HCT116 (cell line): ENCODE measurements around the gene PLD5.

Experiments used
- CBX3 ChIP-seq: IDR thresholded peaks from 2 replicates; pipeline ENCODE4 v1.6.1; 2012; ENCODE audit warnings: low read depth
- EZH2 ChIP-seq: fragments of 200-600 bp; sonication (generic); IDR thresholded peaks from 2 replicates; pipeline ENCODE4 v1.6.1; 2017; ENCODE audit warnings: antibody characterized with exemption, mixed run types
- FOSL1 ChIP-seq: IDR thresholded peaks from 2 replicates; pipeline ENCODE4 v1.6.1; 2012; ENCODE audit warnings: low read depth
- POLR2A ChIP-seq: IDR thresholded peaks from 2 replicates; pipeline ENCODE4 v1.7.0; 2011; ENCODE audit warnings: borderline replicate concordance; ENCODE audit not compliant: insufficient read depth, insufficient read length; ENCODE audit errors: extremely low read depth
- RAD21 ChIP-seq: IDR thresholded peaks from 2 replicates; pipeline ENCODE4 v1.6.1; 2012; ENCODE audit warnings: low read depth, mild to moderate bottlenecking
- SIN3A ChIP-seq: IDR thresholded peaks from 2 replicates; pipeline ENCODE4 v1.6.1; 2012; ENCODE audit warnings: low read depth
- SP1 ChIP-seq: IDR thresholded peaks from 2 replicates; pipeline ENCODE4 v1.6.1; 2012; ENCODE audit warnings: low read depth
- ZNF274 ChIP-seq: fragments of 200-500 bp; sonication (Bioruptor generic); IDR thresholded peaks from 2 replicates; pipeline ENCODE4 v1.6.1; 2014; ENCODE audit warnings: mild to moderate bottlenecking, low read depth, low read length, inconsistent platforms
- TF ChIP-seq, protein P1 (sequence below), 3 experiments: fragments of 200-600 bp in 1 of 3; sonication (generic) in 1 of 3; IDR thresholded peaks in 2 of 3; conservative IDR thresholded peaks in 1 of 3; 2 replicates each; pipeline ENCODE4 v1.5.1; 2012 to 2017; ENCODE audit warnings: low read depth in 2 of 3, low read length in 2 of 3, antibody characterized with exemption in 1 of 3, borderline replicate concordance in 1 of 3, control low read depth in 1 of 3, mild to moderate bottlenecking in 1 of 3, mixed read lengths in 1 of 3, mixed run types in 1 of 3, moderate library complexity in 1 of 3; ENCODE audit not compliant: insufficient read depth in 1 of 3
- TF ChIP-seq, protein P2 (sequence below): IDR thresholded peaks from 2 replicates; pipeline ENCODE4 v1.6.1; 2012
- TF ChIP-seq, protein P3 (sequence below): IDR thresholded peaks from 2 replicates; pipeline ENCODE4 v1.6.1; 2011; ENCODE audit warnings: mild to moderate bottlenecking, low read length, moderate library complexity; ENCODE audit not compliant: insufficient replicate concordance; ENCODE audit errors: extremely low read depth

DNA sequence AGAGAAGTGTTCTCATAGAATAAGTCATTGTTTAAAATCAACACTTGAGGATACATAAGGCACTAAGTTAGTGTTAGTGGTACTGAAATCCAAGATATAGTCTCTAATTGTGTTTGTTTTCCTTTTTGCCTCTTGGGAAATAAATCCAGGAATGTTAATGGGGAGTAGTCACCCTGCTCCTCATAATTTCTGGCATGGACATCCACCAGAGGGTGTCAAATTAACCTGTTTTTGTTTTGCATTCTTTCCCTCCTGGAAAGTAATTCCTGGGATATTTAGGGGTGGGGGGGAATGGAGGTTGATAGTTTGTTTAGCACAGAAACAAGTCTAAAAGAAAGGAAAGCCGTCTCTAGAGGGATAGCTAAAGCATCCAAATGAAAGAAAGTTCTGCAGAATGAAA, 437.8 kb downstream of the PLD5 start:
- TF ChIP-seq RAD21 (no peak), SP1 (no peak), SIN3A (no peak), POLR2A (no peak), ZNF274 (no peak), EZH2 (no peak), CBX3 (no peak), FOSL1 (no peak)
- TF ChIP-seq, protein P1, sequence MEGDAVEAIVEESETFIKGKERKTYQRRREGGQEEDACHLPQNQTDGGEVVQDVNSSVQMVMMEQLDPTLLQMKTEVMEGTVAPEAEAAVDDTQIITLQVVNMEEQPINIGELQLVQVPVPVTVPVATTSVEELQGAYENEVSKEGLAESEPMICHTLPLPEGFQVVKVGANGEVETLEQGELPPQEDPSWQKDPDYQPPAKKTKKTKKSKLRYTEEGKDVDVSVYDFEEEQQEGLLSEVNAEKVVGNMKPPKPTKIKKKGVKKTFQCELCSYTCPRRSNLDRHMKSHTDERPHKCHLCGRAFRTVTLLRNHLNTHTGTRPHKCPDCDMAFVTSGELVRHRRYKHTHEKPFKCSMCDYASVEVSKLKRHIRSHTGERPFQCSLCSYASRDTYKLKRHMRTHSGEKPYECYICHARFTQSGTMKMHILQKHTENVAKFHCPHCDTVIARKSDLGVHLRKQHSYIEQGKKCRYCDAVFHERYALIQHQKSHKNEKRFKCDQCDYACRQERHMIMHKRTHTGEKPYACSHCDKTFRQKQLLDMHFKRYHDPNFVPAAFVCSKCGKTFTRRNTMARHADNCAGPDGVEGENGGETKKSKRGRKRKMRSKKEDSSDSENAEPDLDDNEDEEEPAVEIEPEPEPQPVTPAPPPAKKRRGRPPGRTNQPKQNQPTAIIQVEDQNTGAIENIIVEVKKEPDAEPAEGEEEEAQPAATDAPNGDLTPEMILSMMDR (IDR thresholded peaks at IDR 0.05 in 2 of 3, conservative IDR thresholded peaks at IDR 0.05 in 1 of 3; ENCODE audit: borderline replicate concordance in 1 of 3, insufficient read depth in 1 of 3, low read depth in 2 of 3, low read length in 2 of 3), result no peak
- TF ChIP-seq, protein P2, sequence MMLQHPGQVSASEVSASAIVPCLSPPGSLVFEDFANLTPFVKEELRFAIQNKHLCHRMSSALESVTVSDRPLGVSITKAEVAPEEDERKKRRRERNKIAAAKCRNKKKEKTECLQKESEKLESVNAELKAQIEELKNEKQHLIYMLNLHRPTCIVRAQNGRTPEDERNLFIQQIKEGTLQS, result no peak
- TF ChIP-seq, protein P3, sequence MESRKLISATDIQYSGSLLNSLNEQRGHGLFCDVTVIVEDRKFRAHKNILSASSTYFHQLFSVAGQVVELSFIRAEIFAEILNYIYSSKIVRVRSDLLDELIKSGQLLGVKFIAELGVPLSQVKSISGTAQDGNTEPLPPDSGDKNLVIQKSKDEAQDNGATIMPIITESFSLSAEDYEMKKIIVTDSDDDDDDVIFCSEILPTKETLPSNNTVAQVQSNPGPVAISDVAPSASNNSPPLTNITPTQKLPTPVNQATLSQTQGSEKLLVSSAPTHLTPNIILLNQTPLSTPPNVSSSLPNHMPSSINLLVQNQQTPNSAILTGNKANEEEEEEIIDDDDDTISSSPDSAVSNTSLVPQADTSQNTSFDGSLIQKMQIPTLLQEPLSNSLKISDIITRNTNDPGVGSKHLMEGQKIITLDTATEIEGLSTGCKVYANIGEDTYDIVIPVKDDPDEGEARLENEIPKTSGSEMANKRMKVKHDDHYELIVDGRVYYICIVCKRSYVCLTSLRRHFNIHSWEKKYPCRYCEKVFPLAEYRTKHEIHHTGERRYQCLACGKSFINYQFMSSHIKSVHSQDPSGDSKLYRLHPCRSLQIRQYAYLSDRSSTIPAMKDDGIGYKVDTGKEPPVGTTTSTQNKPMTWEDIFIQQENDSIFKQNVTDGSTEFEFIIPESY, result no peak
